Common myeloid progenitor, CD34-positive (primary cell): ENCODE measurements around the gene BEX3.
"Not testable (repeated sequence)": the region's sequence is repeated elsewhere in the genome, so short reads cannot be mapped to it uniquely, and the experiment has no call there.

Experiments
- CTCF ChIA-PET: fragments of 350-600 bp; sonication (Branson Sonifier 250); formaldehyde crosslinking; loops from one replicate; lab custom pipeline; 2021; ENCODE audit warnings: antibody characterized with exemption; lab: Charles Lee
- POLR2A ChIA-PET: fragments of 350-600 bp; sonication (Branson Sonifier 250); formaldehyde crosslinking; loops from one replicate; lab custom pipeline; 2021; ENCODE audit warnings: antibody characterized with exemption; lab: Charles Lee
- DNase-seq, 3 donors: peaks; one replicate each; pipeline versions ENCODE4 v3.0.0 to v3.0.0-alpha.2; 2013
- H3K27ac ChIP-seq, 2 experiments: 1 replicate in 1 of 2; 2 replicates in 1 of 2; pipeline ENCODE4 v1.7.0; 2013; ENCODE audit warnings: inconsistent platforms in 2 of 2, low read length in 2 of 2, mild to moderate bottlenecking in 2 of 2, low read depth in 1 of 2, moderate library complexity in 1 of 2; ENCODE audit not compliant: severe bottlenecking in 2 of 2, insufficient read depth in 1 of 2, poor library complexity in 1 of 2
- H3K27me3 ChIP-seq, 5 experiments: replicated peaks in 2 of 5; 1 replicate in 3 of 5; 2 replicates in 2 of 5; pipeline versions ENCODE4 v1.6.1 to v1.7.0; 2013; ENCODE audit warnings: low read length in 4 of 5, mild to moderate bottlenecking in 2 of 5, moderate library complexity in 2 of 5, inconsistent platforms in 1 of 5; ENCODE audit not compliant: insufficient read depth in 5 of 5, control insufficient read depth in 4 of 5
- H3K36me3 ChIP-seq, 4 experiments: 1 replicate in 2 of 4; 2 replicates in 2 of 4; pipeline versions ENCODE4 v1.6.1 to v1.7.0; 2013; ENCODE audit warnings: low read length in 3 of 4, control low read depth in 1 of 4, mild to moderate bottlenecking in 1 of 4; ENCODE audit not compliant: control insufficient read depth in 4 of 4, insufficient read depth in 4 of 4
- H3K4me1 ChIP-seq, 4 experiments: 1 replicate in 3 of 4; 2 replicates in 1 of 4; pipeline versions ENCODE4 v1.6.1 to v1.7.1; 2013; ENCODE audit warnings: low read length in 3 of 4, mild to moderate bottlenecking in 3 of 4, control low read depth in 1 of 4, inconsistent platforms in 1 of 4, moderate library complexity in 1 of 4; ENCODE audit not compliant: control insufficient read depth in 4 of 4, insufficient read depth in 4 of 4; ENCODE audit errors: control extremely low read depth in 1 of 4
- H3K4me3 ChIP-seq, 7 experiments: 1 replicate in 4 of 7; 2 replicates in 3 of 7; pipeline versions ENCODE4 v1.5.1 to v1.7.0; 2013; ENCODE audit warnings: mild to moderate bottlenecking in 7 of 7, low read length in 6 of 7, moderate library complexity in 6 of 7, inconsistent platforms in 2 of 7, low read depth in 2 of 7, control low read depth in 1 of 7; ENCODE audit not compliant: insufficient read depth in 4 of 7, control insufficient read depth in 1 of 7; ENCODE audit errors: extremely low read depth in 1 of 7
- H3K9me3 ChIP-seq, 5 experiments: 1 replicate in 4 of 5; 2 replicates in 1 of 5; pipeline versions ENCODE4 v1.6.1 to v1.7.1; 2013; ENCODE audit warnings: low read length in 4 of 5, mild to moderate bottlenecking in 2 of 5, inconsistent platforms in 1 of 5, low read depth in 1 of 5, moderate library complexity in 1 of 5; ENCODE audit not compliant: control insufficient read depth in 4 of 5, insufficient read depth in 2 of 5; ENCODE audit errors: control extremely low read depth in 1 of 5
- WGBS: methylation state at CpG from one replicate; pipeline ENCODE4 v1.1.5; 2013; ENCODE audit not compliant: insufficient coverage; 5-methylcytosine and 5-hydroxymethylcytosine counted together

Gene BEX3

GRCh38 chrX:103404231-103405008, 28.1 kb downstream of the BEX3 start:
- H3K36me3 ChIP-seq, result no peaks in the 10 kb centered on the region
- H3K9me3 ChIP-seq, result no peaks in the 10 kb centered on the region
- ChIA-PET POLR2A (no interaction called here), CTCF (no interaction called here)
- peaks cover 0 to 5% (median 0%) of the 10 kb centered on the region in 5 experiments for H3K27me3 ChIP-seq
- peak; percentile 41 to 77 (median 68) for DNase-seq
- no peak overlapping the region for H3K27ac ChIP-seq
- 26% methylated on average over 19 of the region's 19 CpGs for WGBS
- H3K4me3 ChIP-seq, result peak overlapping the region; percentile 46 to 83 (median 61)
- H3K4me1 ChIP-seq, result peaks cover 0 to 4% (median 2%) of the 10 kb centered on the region in 4 experiments

GRCh38 chrX:103405009-103405333, 28.6 kb downstream of the BEX3 start:
- DNase-seq, result no peak
- Histone ChIP-seq H3K4me1 (peaks cover 0 to 4% (median 2%) of the 10 kb centered on the region in 4 experiments), H3K27me3 (peaks cover 0 to 5% (median 0%) of the 10 kb centered on the region in 5 experiments), H3K9me3 (no peaks in the 10 kb centered on the region), H3K4me3 (peak overlapping the region; percentile 46 to 83 (median 61)), H3K27ac (no peak overlapping the region), H3K36me3 (no peaks in the 10 kb centered on the region)
- CTCF ChIA-PET, result no interaction called here
- POLR2A ChIA-PET, result no interaction called here
- 15% methylated on average over 4 of the region's 7 CpGs for WGBS

DNA sequence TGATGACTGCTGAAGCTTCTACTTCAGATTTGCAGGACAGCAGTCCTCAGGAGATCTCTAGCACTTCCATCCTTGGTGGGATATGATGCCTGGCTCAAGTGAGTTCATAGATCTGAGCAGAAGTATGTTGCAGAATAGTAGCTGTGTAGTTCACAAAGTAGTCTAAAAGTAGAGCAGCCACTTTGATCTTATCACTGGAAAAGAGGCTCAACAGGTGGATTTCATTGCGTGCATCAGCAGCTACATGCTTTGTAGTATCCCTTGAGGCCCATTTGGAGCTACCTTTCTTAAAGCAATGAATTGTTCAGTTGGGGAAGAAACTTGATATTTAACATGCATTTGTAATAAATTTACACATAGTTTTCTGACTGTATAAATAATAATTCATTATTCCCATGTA, 29.9 kb downstream of the BEX3 start:
- Histone ChIP-seq H3K4me1 (peaks cover 0 to 4% (median 2%) of the 10 kb centered on the region in 4 experiments), H3K4me3 (no peak overlapping the region)
- no CpG with 5 or more reads among the region's 1 CpG for WGBS

DNA sequence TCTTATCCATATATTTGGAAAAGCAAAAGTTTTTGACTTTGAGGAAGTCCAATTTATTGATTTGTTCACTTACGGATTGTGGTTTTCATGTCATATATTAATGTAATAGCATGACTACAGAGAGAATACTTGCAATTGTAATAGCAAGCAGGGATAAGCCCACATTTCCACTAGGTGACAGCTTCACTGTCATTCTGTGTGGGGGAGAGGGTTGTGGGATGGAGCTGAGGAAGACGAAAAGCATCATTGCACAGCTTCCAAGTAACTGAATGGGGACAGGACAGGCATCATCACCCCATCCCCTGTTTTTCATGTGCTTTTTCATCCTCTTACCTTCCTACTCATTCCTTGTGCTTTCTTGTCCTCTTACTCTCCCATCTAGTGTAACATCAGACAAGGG, 31.4 kb downstream of the BEX3 start:
- H3K4me1 ChIP-seq, result peaks cover 0 to 4% (median 2%) of the 10 kb centered on the region in 4 experiments
- no peak overlapping the region for H3K4me3 ChIP-seq
- H3K9me3 ChIP-seq, result no peaks in the 10 kb centered on the region
- H3K27ac ChIP-seq, result no peak overlapping the region
- no peak for DNase-seq
- H3K36me3 ChIP-seq, result no peaks in the 10 kb centered on the region
- WGBS, result no CpG with 5 or more reads among the region's 2 CpGs
- CTCF ChIA-PET, result no interaction called here
- POLR2A ChIA-PET, result no interaction called here
- no peaks in the 10 kb centered on the region for H3K27me3 ChIP-seq

More for the DNA sequence above, 29.9 kb downstream of the BEX3 start:
- Histone ChIP-seq H3K36me3 (no peaks in the 10 kb centered on the region), H3K27me3 (peaks cover 0 to under 1% (median 0%) of the 10 kb centered on the region in 5 experiments), H3K27ac (no peak overlapping the region), H3K9me3 (no peaks in the 10 kb centered on the region)
- POLR2A ChIA-PET, result no interaction called here
- no peak for DNase-seq
- CTCF ChIA-PET, result no interaction called here

DNA sequence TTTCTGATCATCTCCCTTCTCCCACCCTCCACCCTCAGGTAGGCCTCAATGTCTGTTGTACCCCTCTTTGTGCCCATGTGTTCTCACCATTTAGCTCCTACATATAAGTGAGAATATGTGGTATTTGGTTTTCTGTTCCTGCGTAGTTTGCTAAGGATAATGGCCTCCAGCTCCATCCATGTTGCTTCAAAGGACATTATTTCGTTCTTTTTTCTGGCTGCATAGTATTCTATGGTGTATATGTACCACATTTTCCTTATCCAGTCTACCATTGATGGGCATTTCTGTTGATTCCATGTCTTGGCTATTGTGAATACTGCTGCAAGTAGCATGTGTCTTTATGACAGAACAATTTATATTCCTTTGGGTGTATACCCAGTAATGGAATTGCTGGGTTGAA, 35.4 kb downstream of the BEX3 start:
- CTCF ChIA-PET, H3K36me3 ChIP-seq, H3K9me3 ChIP-seq, H3K27me3 ChIP-seq, POLR2A ChIA-PET, DNase-seq, H3K4me3 ChIP-seq, H3K27ac ChIP-seq, H3K4me1 ChIP-seq: not testable (repeated sequence)
- no CpG with 5 or more reads among the region's 2 CpGs for WGBS

DNA sequence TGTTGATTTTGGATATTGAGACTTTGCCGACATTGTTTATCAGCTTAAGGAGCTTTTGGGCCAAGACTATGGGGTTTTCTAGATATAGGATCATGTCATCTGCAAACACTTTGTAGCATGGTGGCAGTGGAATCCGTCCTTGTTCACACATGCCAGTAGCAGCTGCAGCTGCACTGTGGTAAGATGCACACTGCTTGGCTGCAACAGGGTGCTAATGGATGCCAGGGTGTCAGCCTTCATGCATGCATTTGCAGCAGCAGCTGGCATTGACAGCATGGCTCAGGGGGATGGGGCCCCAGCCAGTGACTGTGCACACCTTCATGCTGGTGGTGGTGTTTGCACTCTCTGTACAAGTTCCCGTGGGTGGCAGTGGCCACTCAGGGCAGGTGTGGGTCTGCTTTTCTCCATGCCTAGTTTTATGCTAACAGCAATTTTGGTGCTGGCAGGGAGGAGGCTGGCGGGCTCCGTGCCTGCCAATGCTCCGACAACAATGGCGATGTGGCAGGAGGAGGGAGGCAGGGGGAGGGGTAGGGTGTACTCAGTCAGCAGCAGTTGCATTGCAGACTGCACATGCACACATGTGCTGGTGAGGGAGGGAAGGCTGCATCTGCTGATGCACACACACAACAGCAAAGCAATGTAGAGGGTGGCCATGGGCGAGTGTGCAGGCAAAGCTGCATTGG, 37.5 kb downstream of the BEX3 start:
- WGBS, result 94% methylated on average over 5 of the region's 8 CpGs
- Histone ChIP-seq H3K27me3 (no peaks in the 10 kb centered on the region), H3K27ac (no peak overlapping the region), H3K9me3 (no peaks in the 10 kb centered on the region), H3K36me3 (no peaks in the 10 kb centered on the region), H3K4me3 (no peak overlapping the region), H3K4me1 (no peaks in the 10 kb centered on the region)
- ChIA-PET CTCF (no interaction called here), POLR2A (no interaction called here)
- no peak for DNase-seq

GRCh38 chrX:103414561-103414960, 38.2 kb downstream of the BEX3 start:
- Histone ChIP-seq H3K27ac (no peak overlapping the region), H3K4me3 (no peak overlapping the region), H3K9me3 (no peaks in the 10 kb centered on the region), H3K27me3 (no peaks in the 10 kb centered on the region), H3K4me1 (no peaks in the 10 kb centered on the region), H3K36me3 (no peaks in the 10 kb centered on the region)
- CTCF ChIA-PET, result no interaction called here
- whole genome bisulfite sequencing, result 88% methylated on average over 5 of the region's 7 CpGs
- no peak for DNase-seq
- POLR2A ChIA-PET, result no interaction called here
